ENCODE results near the gene PTPRN2. TPM values are rescaled to one million over a fixed set of nuclear protein-coding genes. Genes with fewer than 3 reads are reported as not detected.

Gene PTPRN2
- total RNA-seq, 1 experiment from 2014 or later = 2.1 TPM

- Histone ChIP-seq H3K9me3 (ENCODE audit: control insufficient read depth in 1 of 2, insufficient read depth in 1 of 2, low read depth in 1 of 2, low read length in 2 of 2) (no peaks in the 10 kb centered on the region), H3K27me3 (ENCODE audit: insufficient read depth, low read length) (no peaks in the 10 kb centered on the region), H3K9ac (ENCODE audit: low read length) (no peak overlapping the region), H4K20me1 (ENCODE audit: insufficient read depth) (no peaks in the 10 kb centered on the region), H3K9me2 (ENCODE audit: insufficient read depth) (no peaks in the 10 kb centered on the region), H3K4me1 (ENCODE audit: control insufficient read depth in 1 of 2, insufficient read depth in 2 of 2, low read length in 2 of 2) (peaks cover 0 to 3% of the 10 kb centered on the region in 2 experiments; a peak in 1 of 4 replicates), H3K4me2 (ENCODE audit: low read length) (no peak overlapping the region), H3K36me3 (ENCODE audit: control insufficient read depth in 1 of 2, insufficient read depth in 2 of 2, low read length in 2 of 2) (no peaks in the 10 kb centered on the region), H2AFZ (ENCODE audit: low read depth, low read length, poor library complexity, severe bottlenecking) (no peak overlapping the region), H3K79me2 (ENCODE audit: insufficient read depth, low read length) (no peaks in the 10 kb centered on the region), H3K4me3 (replicated peaks in 1 of 2; ENCODE audit: low read depth in 1 of 2, low read length in 2 of 2) (no peak overlapping the region), H3K27ac (ENCODE audit: low read depth, low read length) (no peak overlapping the region)
- TF ChIP-seq JUND (IDR thresholded peaks at IDR 0.05) = no peak
- TF ChIP-seq SP1 (IDR thresholded peaks at IDR 0.05; ENCODE audit: low read depth) = no peak
- TF ChIP-seq ZBTB33 (IDR thresholded peaks at IDR 0.05; ENCODE audit: extremely low read depth, insufficient replicate concordance, low read length) = no peak
- TF ChIP-seq RAD21 (IDR thresholded peaks at IDR 0.05; ENCODE audit: low read depth) = no peak
- no peak for TF ChIP-seq POLR2A (IDR thresholded peaks at IDR 0.05; ENCODE audit: borderline replicate concordance, extremely low read depth, insufficient read depth, insufficient read length)
- TF ChIP-seq SRF (IDR thresholded peaks at IDR 0.05; ENCODE audit: low read depth) = no peak
- TF ChIP-seq CTCF (IDR thresholded peaks at IDR 0.05 in 2 of 3, conservative IDR thresholded peaks at IDR 0.05 in 1 of 3; ENCODE audit: borderline replicate concordance in 1 of 3, insufficient read depth in 1 of 3, low read depth in 2 of 3, low read length in 2 of 3) = no peak
- TF ChIP-seq MAX (IDR thresholded peaks at IDR 0.05) = no peak
- no peak for TF ChIP-seq SIN3A (IDR thresholded peaks at IDR 0.05; ENCODE audit: low read depth)
- no peak for TF ChIP-seq POLR2AphosphoS5 (IDR thresholded peaks at IDR 0.05; ENCODE audit: low read depth, low read length)
- no peak for TF ChIP-seq ATF3 (IDR thresholded peaks at IDR 0.05)
- no peak for TF ChIP-seq FOSL1 (IDR thresholded peaks at IDR 0.05; ENCODE audit: low read depth)
- no peak for TF ChIP-seq TCF7L2 (IDR thresholded peaks at IDR 0.05; ENCODE audit: borderline replicate concordance, extremely low read depth, insufficient read depth, insufficient read length)
- TF ChIP-seq CBX3 (IDR thresholded peaks at IDR 0.05; ENCODE audit: low read depth) = no peak
- no peak for TF ChIP-seq ELF1 (IDR thresholded peaks at IDR 0.05; ENCODE audit: borderline replicate concordance, low read depth)
- TF ChIP-seq EGR1 (IDR thresholded peaks at IDR 0.05; ENCODE audit: low read depth) = no peak
- no peak for TF ChIP-seq EZH2 (IDR thresholded peaks at IDR 0.05)
- TF ChIP-seq EZH2phosphoT487 (IDR thresholded peaks at IDR 0.05; ENCODE audit: borderline replicate concordance) = no peak
- no peak for TF ChIP-seq REST (IDR thresholded peaks at IDR 0.05; ENCODE audit: low read depth)
- intact Hi-C loops (cut with micrococcal nuclease) = no loop called here
- ATAC-seq (no peak), DNase-seq (ENCODE audit: low read depth, low spot score) (no peak)
- RAD21 ChIA-PET (ENCODE audit: low non-redundant PET in 1 of 2, low total read pairs in 2 of 2, uncharacterized antibody in 2 of 2, unreplicated experiment in 2 of 2) = no interaction called here
- CTCF ChIA-PET = no interaction called here
- no TSS peak for BruUV-seq (replicated peaks)
- POLR2A ChIA-PET = no interaction called here
Measured at GRCh38 chr7:157574914-157575586, 1012.6 kb downstream of the PTPRN2 start.
